GM12891 (cell line): ENCODE measurements around the gene UPB1. TPM values are rescaled to one million over a fixed set of nuclear protein-coding genes. Genes with fewer than 3 reads are reported as not detected.
A peak's percentile ranks its signal among the peaks of the same experiment; 100 is the strongest.

Experiments
- DNase-seq: peaks from one replicate; pipeline ENCODE4 v3.0.0; 2011; ENCODE audit warnings: low spot score; ENCODE audit not compliant: insufficient read length
- FAIRE-seq: peaks from 2 replicates; lab custom pipeline; 2011; peaks lifted over from hg19 to GRCh38; lab: Jason Lieb, UNC
- PAX5 ChIP-seq: IDR thresholded peaks from 2 replicates; pipeline ENCODE4 v1.6.1; 2011; ENCODE audit warnings: low read length, moderate library complexity, mild to moderate bottlenecking; ENCODE audit not compliant: insufficient read depth, severe bottlenecking
- POLR2A ChIP-seq: IDR thresholded peaks from 2 replicates; pipeline ENCODE4 v1.6.1; 2011; ENCODE audit warnings: low read depth, low read length, control low read depth
- POLR2AphosphoS5 ChIP-seq: IDR thresholded peaks from 2 replicates; pipeline ENCODE4 v1.6.1; 2011; ENCODE audit warnings: low read depth, low read length, control low read depth
- POU2F2 ChIP-seq: IDR thresholded peaks from 2 replicates; pipeline ENCODE4 v1.6.1; 2011; ENCODE audit warnings: low read depth, mild to moderate bottlenecking, control low read depth, low read length, moderate library complexity
- SPI1 ChIP-seq: IDR thresholded peaks from 2 replicates; pipeline ENCODE4 v1.6.1; 2011; ENCODE audit warnings: low read depth, low read length, control low read depth
- TAF1 ChIP-seq: IDR thresholded peaks from 2 replicates; pipeline ENCODE4 v1.6.1; 2011; ENCODE audit warnings: low read depth, low read length, control low read depth
- polyA plus RNA-seq: library from polyadenylated mRNA; unstranded; fragments of >200 nt; gene quantifications from one replicate; pipeline ENCODE4 v1.2.1, GENCODE V29; 2012; ENCODE audit warnings: low read depth, missing spikeins, inconsistent platforms; ENCODE audit not compliant: missing spikeins

The UPB1 gene
- 7.6 TPM for polyA plus RNA-seq

DNA sequence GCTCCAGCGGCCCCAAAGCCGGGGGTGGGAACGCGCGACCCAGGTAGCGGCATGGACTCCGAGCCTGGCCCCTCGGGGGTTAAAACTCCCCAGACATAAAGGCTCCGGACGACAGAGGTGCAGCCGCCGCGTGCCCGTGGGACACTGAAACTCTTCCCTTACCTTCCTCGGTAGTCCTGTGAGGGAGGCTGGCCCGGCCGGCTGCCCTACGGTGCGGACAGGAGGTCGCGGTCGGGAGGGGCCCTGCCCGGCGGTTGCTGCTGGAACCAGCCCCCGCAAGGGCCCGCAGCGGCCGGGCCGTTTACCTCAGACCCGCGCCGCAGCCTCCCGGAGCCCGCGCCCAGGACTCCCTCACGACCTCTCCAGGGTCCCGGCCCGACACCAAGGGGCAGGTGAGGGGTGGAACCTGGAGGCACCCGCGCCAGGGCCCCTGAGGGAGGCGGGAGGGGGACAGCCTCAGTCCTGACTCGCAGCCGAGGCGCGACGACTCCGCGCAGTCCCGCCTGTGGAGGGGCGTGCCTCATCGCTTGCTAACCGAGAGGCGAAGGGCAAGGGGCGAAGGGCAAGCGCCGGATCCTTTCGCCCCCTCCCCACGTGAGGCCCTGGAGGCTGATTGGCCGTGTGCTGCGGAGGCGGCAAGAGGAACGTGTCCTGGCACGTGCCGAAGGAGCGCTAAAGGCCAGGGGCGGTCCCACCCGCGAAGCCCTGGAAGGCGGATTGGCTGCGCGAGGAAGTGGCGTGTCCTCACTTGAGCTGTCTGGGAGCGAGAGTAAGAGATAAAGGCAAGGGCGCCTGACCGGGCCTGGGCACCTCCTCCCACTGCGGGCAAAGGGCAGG, at the start of gene UPB1:
Gene UPB1, plus strand, starts transcription at position 805 of the 837 bp plus-strand sequence. CDS start 72 bp downstream, outside the sequence.
- no peak for TF ChIP-seq POU2F2
- no peak for TF ChIP-seq POLR2A
- no peak for TF ChIP-seq SPI1
- no peak for TF ChIP-seq PAX5
- no peak for TF ChIP-seq TAF1
- DNase-seq = no peak
- FAIRE-seq = no peak

DNA sequence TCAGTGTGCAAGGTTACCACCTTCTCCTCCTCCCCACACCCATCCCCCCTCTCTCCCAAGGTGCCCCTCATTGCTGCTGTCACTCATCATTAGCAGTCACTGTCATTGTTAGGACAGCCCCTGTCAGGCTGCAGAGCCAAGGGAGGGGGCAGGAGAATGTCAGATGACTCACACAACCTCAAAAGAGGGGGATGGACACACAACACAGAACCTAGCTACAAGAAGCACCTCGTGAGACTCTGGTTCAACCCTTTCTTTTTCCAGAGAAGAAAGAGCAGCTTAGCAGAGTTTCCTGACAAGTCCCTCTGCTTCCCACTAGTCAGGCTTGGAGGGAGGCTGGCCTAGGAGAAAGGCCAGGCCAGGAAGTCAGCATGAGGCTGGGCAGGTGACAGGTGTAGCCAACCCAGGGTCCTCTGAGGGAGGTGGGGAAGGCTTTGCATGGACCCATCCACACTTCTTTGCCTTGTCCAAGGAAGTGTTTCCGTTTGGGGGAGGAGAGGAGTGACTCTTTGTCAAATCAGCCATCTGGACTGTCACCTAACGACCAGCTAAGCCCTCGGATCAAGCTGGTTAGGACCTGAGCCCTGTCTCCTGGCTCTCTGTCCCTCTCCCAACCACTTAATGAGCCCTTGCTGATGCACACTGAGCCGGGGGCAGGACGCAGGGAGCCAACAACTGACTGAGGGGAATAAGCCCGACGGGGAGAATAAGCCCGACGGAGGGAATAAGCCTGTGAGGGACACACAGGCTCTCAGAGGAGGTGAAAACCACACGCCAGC, 49.5 kb upstream of the UPB1 start:
- no peak for DNase-seq
- FAIRE-seq = peak; percentile 38
- TF ChIP-seq TAF1 (no peak), POLR2A (no peak), POLR2AphosphoS5 (no peak), SPI1 (no peak), PAX5 (no peak)

DNA sequence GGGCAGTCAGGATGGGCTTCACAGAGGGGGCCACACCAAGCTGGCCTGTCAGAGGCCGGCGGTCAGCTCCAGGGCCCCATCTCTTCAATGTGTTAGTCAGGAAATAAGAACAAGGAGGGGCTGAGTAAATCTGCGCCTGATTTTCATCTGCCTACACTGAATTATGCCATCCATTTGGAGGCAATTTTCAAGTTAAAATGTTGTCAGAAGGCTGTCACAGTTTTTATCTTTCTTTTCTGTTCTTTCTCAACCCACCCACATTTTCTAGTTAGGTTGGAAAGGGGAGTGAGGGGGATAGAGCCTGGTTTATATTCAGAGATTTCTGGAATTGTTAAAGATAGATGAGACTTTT, 48.9 kb upstream of the UPB1 start:
- TF ChIP-seq SPI1 = no peak
- no peak for TF ChIP-seq POLR2AphosphoS5
- no peak for TF ChIP-seq PAX5
- no peak for TF ChIP-seq POLR2A
- TF ChIP-seq TAF1 = no peak
- TF ChIP-seq POU2F2 = no peak
- DNase-seq (no peak), FAIRE-seq (no peak)

DNA sequence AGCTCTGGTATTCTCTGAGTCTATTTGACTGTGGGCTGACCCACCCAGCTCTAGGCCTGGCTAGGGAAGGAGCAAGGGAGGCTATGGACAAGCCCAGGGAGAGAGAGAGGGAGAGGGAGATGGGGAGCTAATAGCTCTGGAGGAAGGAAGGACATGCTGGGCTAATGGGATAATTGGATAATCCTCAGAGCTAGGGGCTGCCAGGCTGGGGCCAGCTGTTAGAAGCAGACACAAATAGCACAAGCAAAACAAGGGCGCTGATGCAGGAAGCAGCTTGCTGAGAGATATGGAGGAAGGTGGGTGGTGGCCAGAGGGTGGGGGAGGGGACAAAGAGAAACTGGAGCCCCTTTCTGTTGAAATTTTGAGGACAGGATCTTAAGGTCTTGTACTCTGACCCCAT, 44.5 kb upstream of the UPB1 start:
- TF ChIP-seq PAX5 = no peak
- TF ChIP-seq POLR2A = no peak
- TF ChIP-seq TAF1 = no peak
- no peak for TF ChIP-seq POU2F2
- no peak for TF ChIP-seq SPI1
- TF ChIP-seq POLR2AphosphoS5 = no peak
- DNase-seq = no peak
- no peak for FAIRE-seq

DNA sequence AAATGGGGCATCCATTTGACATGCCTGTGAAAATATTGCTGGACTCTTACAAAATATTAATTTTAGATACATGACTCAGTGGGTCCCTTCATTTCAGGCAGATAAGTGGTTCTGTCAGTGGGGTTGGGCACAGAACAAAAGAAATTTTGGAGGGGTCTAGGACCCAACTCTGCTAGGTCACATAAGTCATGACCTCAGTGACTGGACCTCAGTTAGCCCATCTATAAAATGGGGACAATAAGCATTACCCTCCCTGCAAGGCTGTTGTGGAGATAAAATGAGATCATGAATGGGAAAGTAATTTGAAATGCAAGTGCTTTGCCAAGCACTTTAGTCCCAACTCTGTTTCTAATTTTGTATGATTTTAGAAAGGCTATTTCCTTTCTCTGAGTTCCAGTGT, 44.0 kb upstream of the UPB1 start:
- FAIRE-seq (no peak), DNase-seq (no peak)
- no peak for TF ChIP-seq POLR2AphosphoS5
- TF ChIP-seq PAX5 = no peak
- no peak for TF ChIP-seq POLR2A
- TF ChIP-seq POU2F2 = no peak

DNA sequence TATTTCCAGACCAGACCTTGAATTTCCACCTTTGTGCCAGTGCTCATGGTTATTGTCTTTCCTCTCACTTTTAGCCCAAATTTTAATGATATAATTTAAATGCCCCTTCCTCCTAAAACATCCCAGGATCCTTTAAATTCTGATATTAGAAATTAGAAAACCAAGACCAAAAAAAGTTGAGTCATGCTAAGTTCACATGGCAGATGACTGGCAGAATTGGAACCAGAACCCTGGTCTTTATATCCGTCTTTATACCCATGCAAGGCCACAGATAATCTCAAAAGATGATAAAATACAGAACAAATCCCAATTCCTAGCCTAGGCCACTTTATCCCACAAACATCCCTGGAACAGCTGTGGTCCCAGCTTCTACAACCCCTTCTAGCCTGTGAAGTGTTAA, 41.3 kb upstream of the UPB1 start:
- FAIRE-seq (no peak), DNase-seq (no peak)
- no peak for TF ChIP-seq POU2F2
- TF ChIP-seq POLR2AphosphoS5 = no peak

DNA sequence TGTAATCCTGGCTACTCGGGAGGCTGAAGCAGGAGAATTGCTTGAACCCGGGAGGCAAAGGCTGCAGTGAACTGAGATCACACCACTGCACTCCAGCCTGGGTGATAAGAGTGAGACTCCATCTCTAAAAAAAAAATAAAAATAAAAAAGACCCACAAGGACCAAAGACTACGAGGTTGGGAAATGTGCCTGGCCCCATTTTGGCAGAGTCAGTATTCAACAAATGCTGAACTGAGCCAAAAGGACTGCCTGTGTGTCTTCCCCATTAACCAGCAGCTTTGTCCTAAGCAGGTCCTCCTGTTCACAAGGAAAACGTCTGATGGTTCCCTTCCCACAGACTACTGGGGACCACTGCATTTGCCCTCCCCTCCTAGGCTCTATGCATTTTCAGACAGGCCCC, 40.1 kb upstream of the UPB1 start:
- TF ChIP-seq POU2F2 = no peak
- no peak for TF ChIP-seq TAF1
- no peak for TF ChIP-seq POLR2AphosphoS5
- TF ChIP-seq POLR2A = no peak
- FAIRE-seq = no peak

DNA sequence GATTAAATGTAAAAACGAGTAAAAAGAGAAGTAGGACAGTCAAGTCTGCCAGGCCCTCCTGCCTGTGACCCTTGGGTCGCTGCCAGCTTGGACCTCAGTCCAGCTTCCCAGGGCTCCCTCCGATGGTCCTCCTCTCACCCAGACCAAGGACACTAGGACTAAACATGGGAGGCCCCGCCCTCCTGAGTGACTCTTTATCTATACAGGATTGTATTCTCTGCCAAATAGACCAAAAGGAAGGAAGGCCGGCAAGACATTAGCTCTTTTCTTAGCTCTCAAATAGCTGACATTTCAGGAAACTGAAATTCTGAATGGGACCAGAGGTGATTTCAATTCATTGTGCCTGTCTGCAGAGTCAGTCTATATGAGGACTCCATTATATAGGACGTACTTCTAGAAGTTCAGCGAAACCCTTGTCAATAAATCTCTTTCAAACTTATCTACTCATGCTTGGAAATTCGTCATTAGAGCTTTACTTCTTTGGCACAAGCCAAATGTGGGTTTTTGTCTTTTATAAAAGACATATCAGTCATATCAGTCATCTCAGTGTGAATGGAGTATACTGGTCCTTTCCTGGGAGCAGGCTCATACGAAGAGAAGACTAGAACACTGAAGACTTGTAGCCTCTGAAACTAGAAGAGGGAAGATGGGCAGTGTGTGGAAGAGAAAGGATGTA, 39.2 kb upstream of the UPB1 start:
- FAIRE-seq (no peak), DNase-seq (no peak)
- TF ChIP-seq TAF1 (no peak), POU2F2 (no peak), SPI1 (no peak), POLR2AphosphoS5 (no peak), POLR2A (no peak), PAX5 (no peak)

More for the DNA sequence above, 40.1 kb upstream of the UPB1 start:
- DNase-seq = no peak

DNA sequence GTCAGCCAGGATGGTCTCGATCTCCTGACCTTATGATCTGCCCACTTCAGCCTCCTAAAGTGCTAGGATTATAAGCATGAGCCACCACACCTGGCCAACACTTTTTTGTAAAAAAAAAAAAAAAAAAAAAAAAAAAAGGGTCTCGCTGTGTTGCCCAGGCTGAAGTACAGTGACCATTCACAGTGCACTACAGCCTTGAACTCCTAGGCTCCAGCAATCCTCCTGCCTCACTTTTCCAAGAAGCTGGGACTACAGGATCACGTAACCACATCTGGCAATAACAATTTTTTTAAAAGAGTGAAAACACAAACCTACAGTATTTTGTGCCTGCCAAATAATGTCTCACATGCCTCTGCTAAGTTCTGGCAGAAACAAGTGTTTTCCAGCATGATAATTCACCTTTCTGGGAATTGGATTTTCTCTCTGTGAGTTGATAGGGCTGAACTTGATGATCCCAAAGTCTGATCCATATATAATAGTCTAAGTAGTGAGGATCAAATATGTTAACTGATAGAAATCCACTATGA, 37.2 kb upstream of the UPB1 start:
- no peak for FAIRE-seq
- no peak for TF ChIP-seq POLR2A
- DNase-seq = no peak

DNA sequence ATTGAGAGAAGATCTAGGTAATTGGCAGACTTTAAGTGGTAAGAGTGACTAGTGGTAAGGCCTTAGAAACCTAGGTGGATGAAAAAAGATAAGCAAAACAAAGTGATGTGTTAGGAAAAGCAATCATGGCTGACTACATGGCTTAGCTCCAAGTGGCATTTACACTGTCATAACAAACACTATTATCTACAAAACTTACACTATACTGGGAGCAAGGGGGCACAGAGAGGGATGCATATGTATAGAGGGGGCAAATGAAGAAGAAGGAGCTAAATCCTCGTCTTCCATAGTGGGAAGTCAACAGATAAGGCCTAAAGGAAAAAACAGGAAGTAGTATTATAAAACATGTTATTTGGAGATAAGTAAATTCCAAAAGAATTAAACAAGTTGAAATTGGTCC, 35.2 kb upstream of the UPB1 start:
- FAIRE-seq (no peak), DNase-seq (no peak)
- TF ChIP-seq SPI1 (no peak), POLR2AphosphoS5 (no peak), POU2F2 (no peak), PAX5 (no peak), POLR2A (no peak), TAF1 (no peak)
